ENCODE results near the gene RET.

GRCh38 chr10:43120116-43120928, 43.5 kb downstream of the RET start:
- TF ChIP-seq SETDB1 (CRISPR knock-in tag; IDR thresholded peaks at IDR 0.05; ENCODE audit: borderline replicate concordance) = no peak
- TF ChIP-seq EZH2 (conservative IDR thresholded peaks at IDR 0.05; ENCODE audit: low read depth, low read length) = no peak
- TF ChIP-seq BCLAF1 (IDR thresholded peaks at IDR 0.05) = no peak
- no peak for TF ChIP-seq CTCF (CRISPR knock-in tag; IDR thresholded peaks at IDR 0.05)
- no peak for TF ChIP-seq PCBP2 (optimal IDR thresholded peaks at IDR 0.05; ENCODE audit: low read depth, low read length, poor library complexity, severe bottlenecking)
- no peak for TF ChIP-seq POLR2A (IDR thresholded peaks at IDR 0.05; ENCODE audit: insufficient read depth in 1 of 2, low read depth in 2 of 2, low read length in 2 of 2)

Measured in HepG2 (cell line).